Left ventricle myocardium superior (tissue), 1 donor: ENCODE results near the gene SUPT3H. TPM values are rescaled to one million over a fixed set of nuclear protein-coding genes. Genes with fewer than 3 reads are reported as not detected.

Experiments
- ATAC-seq: fragments of 200-7000 bp; cut with Tn5 transposase; one replicate; pipeline ENCODE4 v1.9.1; 2020; ENCODE audit warnings: mild to moderate bottlenecking, moderate library complexity
- DNase-seq: peaks from one replicate; pipeline ENCODE4 v3.0.0-alpha.2; 2020
- intact Hi-C: fragments of 100-400 bp; cut with micrococcal nuclease; formaldehyde crosslinking; loops from one replicate; pipeline ENCODE4 v1.11.0; 2022
- total RNA-seq: library from RNA; stranded (reverse); fragmentation: NEBNext Ultra II Directional; extraction: Animal tissue kit (Norgen Biotek cat#: 25700); gene quantifications from one replicate; pipeline ENCODE4 v1.2.1, GENCODE V29; 2021
- donor health status: DM: no; HTN: yes; CAD: no; lungs with severe emphysema.

SUPT3H gene
- total RNA-seq, 1 donor from 2014 or later, result 2.8 TPM

- intact Hi-C loops, result no loop called here
- DNase-seq (no peak), ATAC-seq (no peak)
Measured at GRCh38 chr6:44999066-44999465, 378.7 kb downstream of the SUPT3H start.

GRCh38 chr6:44995486-44996132 is 382.1 kb downstream of the SUPT3H start:
- intact Hi-C loops, result no loop called here
- no peak for ATAC-seq
- DNase-seq, result no peak

GRCh38 chr6:44989391-44989790 is 388.3 kb downstream of the SUPT3H start:
- ATAC-seq (no peak), DNase-seq (no peak)
- intact Hi-C loops, result no loop called here

- intact Hi-C loops, result no loop called here
- DNase-seq, result no peak
- ATAC-seq, result no peak
Measured at GRCh38 chr6:44985006-44985405, 392.7 kb downstream of the SUPT3H start.

GRCh38 chr6:44983467-44984365 is 394.0 kb downstream of the SUPT3H start:
- ATAC-seq, result no peak
- intact Hi-C loops, result no loop called here
- no peak for DNase-seq

DNA sequence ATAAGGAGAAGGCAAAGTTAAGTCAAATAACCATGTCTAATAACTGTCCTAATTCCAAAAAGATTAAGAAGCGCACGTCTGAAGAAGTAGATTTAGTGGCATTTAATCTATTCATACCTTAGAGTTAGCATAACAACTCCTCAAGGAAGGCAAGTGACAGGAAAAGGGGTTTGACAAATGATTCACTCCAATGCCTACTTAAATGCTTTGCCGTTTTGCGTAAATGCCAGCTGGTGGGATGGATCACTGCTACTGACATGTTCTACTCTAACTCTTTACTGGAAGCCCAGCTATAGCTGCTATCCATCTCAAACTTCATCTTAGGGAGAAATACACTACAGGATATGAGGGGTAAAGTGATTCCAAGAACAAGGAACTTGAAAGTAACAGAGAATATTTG is 396.9 kb downstream of the SUPT3H start:
- DNase-seq (no peak), ATAC-seq (no peak)
- intact Hi-C loops, result no loop called here

GRCh38 chr6:44976677-44977641 is 400.8 kb downstream of the SUPT3H start:
- no peak for DNase-seq
- no peak for ATAC-seq
- intact Hi-C loops, result no loop called here

GRCh38 chr6:44974511-44974910 is 403.2 kb downstream of the SUPT3H start:
- ATAC-seq, result peak; percentile 85
- intact Hi-C loops, result no loop called here
- no peak for DNase-seq

- no peak for DNase-seq
- intact Hi-C loops, result no loop called here
- no peak for ATAC-seq
Measured at GRCh38 chr6:44972709-44973108, 405.0 kb downstream of the SUPT3H start.

DNA sequence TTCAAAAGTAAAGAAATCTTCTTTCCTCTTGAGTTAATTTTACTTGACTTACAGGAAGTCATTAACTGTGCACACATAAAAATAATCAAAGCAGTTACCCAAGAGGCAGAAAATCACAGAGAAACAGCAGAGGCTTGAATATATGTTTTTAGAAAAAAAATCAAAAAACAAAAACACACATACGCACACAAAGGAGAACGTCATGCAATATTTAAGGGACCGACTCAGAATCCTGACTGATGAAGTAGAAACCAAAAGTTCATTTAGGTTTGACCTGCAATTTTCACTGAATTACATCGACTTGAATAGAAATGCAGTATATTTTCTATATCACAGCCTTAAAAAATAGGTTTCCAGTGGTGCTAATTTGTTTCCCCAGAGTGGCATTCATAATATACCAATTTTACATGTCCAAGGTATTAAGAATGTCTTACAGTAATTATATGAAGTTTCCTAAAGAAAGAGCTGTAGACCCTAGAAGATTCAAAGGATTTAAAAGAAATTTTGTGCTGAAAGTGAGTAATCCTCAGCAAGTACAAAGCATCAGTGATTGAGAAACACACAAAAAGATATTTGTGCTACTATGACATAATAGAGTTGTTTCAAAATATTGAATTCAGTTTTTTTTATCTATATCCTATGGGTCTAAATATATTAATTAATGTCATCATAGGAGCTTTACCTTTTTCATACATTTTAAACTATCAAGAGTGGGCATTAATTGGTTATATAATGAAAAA is 408.1 kb downstream of the SUPT3H start:
- ATAC-seq, result no peak
- intact Hi-C loops, result no loop called here
- no peak for DNase-seq

- no peak for DNase-seq
- intact Hi-C loops, result no loop called here
- peak; percentile 65 for ATAC-seq
Measured at GRCh38 chr6:44967481-44967880, 410.3 kb downstream of the SUPT3H start.

DNA sequence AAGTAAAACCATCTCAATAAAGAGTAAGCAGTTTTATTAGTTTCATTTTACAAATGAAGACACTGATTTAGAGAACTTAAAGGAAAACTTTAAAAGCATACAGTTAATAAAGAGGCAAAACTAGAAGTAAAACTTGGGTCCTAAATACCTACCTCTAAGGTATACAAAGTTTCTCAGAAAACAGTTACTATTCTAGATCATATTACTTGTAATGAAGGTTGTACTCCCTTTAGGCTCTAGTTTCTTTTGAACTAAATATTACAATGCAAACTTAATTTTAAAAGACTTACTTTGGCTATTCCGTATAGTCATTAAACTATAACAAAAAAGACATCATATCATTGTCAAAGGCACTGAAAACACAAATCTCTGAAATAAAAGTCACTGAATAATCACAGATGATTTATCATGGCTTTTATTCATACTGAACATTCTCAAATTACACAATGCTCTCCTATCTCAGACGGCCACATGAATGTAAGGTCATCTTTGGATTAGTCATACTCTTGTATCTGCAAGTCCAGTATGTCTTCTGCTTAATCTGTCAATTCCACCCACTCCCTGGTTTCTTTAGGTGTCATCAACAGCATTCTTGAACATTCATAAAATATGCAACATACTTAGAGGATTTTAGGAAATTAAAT is 411.2 kb downstream of the SUPT3H start:
- no peak for DNase-seq
- peak; percentile 52 for ATAC-seq
- intact Hi-C loops, result no loop called here

DNA sequence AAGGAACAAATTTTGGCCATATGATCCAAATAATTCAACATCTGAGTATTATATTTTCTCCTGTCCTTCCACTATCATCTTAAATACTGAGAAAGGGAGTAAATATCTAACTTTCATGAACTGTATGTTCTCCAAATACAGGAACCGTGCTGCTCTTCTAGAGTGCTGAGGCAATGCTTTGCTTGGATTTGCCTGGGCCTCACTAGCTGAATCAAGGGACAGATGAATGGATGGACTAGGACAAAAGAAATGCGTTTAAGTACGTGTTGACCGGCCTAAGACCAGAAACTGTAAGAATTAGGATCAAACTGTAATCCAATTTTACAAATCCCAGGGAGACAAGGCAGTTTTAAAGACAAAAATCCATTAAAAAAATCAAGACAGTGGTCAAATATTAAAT is 412.0 kb downstream of the SUPT3H start:
- no peak for DNase-seq
- ATAC-seq, result no peak
- intact Hi-C loops, result no loop called here

DNA sequence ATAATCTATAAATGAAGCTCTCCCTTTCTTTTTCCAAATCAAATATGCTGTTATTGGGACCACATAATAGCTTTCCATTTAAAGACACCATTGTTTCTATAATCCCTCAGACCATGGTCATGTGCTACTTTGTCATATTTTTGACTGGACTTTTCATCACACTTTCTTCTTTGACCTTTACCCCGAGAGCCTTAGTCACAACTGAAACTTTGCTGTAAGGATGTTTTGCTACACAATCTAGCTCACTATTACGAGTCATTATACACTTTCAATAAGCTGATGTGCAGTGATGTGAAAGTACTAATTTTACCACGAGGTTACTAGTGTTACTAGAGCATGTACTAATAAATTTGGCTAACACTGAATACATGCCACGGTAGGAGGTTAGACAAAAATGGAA is 416.8 kb downstream of the SUPT3H start:
- DNase-seq (no peak), ATAC-seq (no peak)
- intact Hi-C loops, result no loop called here

GRCh38 chr6:44959651-44960050 is 418.1 kb downstream of the SUPT3H start:
- no peak for ATAC-seq
- no peak for DNase-seq
- intact Hi-C loops, result no loop called here

DNA sequence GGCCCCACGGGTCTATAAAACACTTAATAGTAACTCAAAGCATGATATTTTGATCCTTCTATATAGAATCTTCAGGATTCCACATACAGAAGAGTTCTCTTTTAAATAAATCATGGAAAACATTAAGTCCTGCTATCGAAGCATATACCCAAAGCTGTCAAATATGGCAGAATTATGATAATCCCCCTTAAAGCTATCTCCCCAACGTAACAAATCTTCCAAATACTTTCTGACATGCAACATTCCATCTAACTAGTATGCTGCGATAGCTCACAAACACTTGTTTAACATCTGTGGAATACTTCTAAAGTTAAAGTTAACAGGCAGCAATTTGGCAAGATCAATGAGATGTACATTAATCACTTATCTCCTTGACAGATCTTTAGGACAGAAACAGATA is 420.6 kb downstream of the SUPT3H start:
- intact Hi-C loops, result no loop called here
- no peak for ATAC-seq

GRCh38 chr6:44956396-44956795 is 421.3 kb downstream of the SUPT3H start:
- no peak for ATAC-seq
- intact Hi-C loops, result no loop called here
- DNase-seq, result no peak

More for the DNA sequence above, 420.6 kb downstream of the SUPT3H start:
- no peak for DNase-seq

DNA sequence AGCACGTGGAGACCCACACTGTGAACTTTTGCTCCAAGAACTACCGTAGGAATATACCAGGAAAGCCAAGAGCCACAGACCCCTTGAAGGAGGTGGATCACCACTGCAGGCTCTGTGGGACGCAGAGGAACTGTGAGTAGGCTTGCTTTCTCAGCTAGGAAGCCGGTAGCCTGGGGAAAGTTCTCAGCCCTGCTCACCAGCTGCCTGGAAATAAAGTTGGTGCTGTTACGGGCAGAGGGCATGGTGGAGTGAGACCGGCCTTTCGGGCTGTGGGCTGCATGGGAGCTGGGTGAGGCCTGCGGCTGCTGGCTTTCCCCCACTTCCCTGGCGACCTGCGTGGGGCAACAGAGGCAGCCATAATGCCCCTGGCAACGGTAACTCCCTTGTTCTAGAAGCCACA is 422.6 kb downstream of the SUPT3H start:
- intact Hi-C loops, result no loop called here
- ATAC-seq, result no peak
- DNase-seq, result no peak

GRCh38 chr6:44954281-44954680 is 423.5 kb downstream of the SUPT3H start:
- DNase-seq (no peak), ATAC-seq (no peak)
- intact Hi-C loops, result no loop called here
